WI38 (cell line): ENCODE measurements around the gene ESRRB.

Experiments
- H3K4me3 ChIP-seq: 2 replicates; pipeline ENCODE4 v1.5.1; 2011; ENCODE audit warnings: low read depth, mild to moderate bottlenecking, control low read depth, low read length
- CTCF ChIP-seq: IDR thresholded peaks from 2 replicates; pipeline ENCODE4 v1.5.1; 2012; ENCODE audit warnings: low read depth, mild to moderate bottlenecking, control low read depth, low read length

The ESRRB gene

GRCh38 chr14:76551116-76551515 lies 175.2 kb downstream of the ESRRB start:
- no peak overlapping the region for H3K4me3 ChIP-seq
- no peak for TF ChIP-seq CTCF
